Mammary epithelial cell (primary cell): Measurements from ENCODE around the gene COLEC12.

Experiments used
- EZH2 ChIP-seq: IDR thresholded peaks from 2 replicates; pipeline ENCODE4 v1.6.1; 2012; ENCODE audit warnings: low read length, inconsistent platforms, borderline replicate concordance
- TF ChIP-seq, protein P1 (sequence below), 2 donors: IDR thresholded peaks in 1 of 2; conservative IDR thresholded peaks in 1 of 2; 2 replicates each; pipeline ENCODE4 v1.5.1; 2011 to 2012; ENCODE audit warnings: inconsistent platforms in 2 of 2, low read length in 2 of 2, mild to moderate bottlenecking in 2 of 2, control low read depth in 1 of 2, low read depth in 1 of 2; ENCODE audit not compliant: insufficient read depth in 1 of 2; ENCODE audit errors: extremely low read depth in 1 of 2

DNA sequence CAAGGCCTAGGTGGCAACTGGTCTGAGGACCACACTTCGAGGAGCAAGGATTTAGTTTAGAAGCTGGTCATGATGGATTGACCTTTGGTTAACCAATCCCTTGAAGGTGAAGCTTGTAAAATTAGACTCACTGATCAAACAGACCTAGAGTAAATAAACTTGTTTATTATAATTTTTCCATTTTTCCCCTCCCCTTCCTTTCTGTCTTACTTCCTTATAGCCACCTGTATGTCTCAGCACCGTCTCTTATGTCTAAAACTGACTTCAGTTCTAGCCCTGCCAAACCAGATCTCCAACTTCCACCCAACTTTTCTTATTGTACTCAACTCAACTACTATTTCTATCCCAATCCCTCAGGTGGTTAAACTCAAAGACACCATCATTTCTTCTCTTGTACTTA lies 139.8 kb downstream of the COLEC12 start:
- TF ChIP-seq, protein P1, sequence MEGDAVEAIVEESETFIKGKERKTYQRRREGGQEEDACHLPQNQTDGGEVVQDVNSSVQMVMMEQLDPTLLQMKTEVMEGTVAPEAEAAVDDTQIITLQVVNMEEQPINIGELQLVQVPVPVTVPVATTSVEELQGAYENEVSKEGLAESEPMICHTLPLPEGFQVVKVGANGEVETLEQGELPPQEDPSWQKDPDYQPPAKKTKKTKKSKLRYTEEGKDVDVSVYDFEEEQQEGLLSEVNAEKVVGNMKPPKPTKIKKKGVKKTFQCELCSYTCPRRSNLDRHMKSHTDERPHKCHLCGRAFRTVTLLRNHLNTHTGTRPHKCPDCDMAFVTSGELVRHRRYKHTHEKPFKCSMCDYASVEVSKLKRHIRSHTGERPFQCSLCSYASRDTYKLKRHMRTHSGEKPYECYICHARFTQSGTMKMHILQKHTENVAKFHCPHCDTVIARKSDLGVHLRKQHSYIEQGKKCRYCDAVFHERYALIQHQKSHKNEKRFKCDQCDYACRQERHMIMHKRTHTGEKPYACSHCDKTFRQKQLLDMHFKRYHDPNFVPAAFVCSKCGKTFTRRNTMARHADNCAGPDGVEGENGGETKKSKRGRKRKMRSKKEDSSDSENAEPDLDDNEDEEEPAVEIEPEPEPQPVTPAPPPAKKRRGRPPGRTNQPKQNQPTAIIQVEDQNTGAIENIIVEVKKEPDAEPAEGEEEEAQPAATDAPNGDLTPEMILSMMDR (conservative IDR thresholded peaks at IDR 0.05 in 1 of 2, IDR thresholded peaks at IDR 0.05 in 1 of 2; ENCODE audit: extremely low read depth in 1 of 2, insufficient read depth in 1 of 2, low read depth in 1 of 2, low read length in 2 of 2), result no peak
- no peak for TF ChIP-seq EZH2
